ENCODE measurements around the gene ARNT2.
A peak's percentile ranks its signal among the peaks of the same experiment; 100 is the strongest.

The ARNT2 gene

DNA sequence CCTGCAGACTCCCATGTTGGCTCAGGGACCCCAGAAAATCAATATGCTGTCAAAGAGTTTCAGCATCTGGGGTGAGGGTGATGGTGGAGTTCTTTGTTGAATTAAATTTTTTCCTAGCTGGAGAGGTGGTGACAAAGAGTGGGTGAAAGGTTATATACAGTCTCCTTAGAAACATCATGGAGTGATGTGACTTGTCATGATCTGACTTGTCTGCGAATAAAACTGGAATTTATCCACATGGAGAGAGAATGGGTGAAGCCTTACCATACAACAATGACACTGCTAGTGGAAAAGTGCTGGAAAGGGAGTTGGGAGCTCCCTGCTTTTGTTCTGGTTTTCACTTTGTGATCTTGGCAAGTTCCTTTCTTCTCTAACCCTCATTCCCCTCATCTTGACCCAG, 75.0 kb downstream of the ARNT2 start:
- Histone ChIP-seq H2BK15ac (ENCODE audit: low read depth, poor library complexity, severe bottlenecking) (no peak overlapping the region), H3K4me3 (ENCODE audit: insufficient read depth in 1 of 2, low read depth in 1 of 2, low read length in 2 of 2) (no peak overlapping the region), H3K14ac (ENCODE audit: low read length in 2 of 2) (no peak overlapping the region), H3K9me3 (ENCODE audit: control insufficient read depth, low read length) (peaks cover 13% of the 10 kb centered on the region), H3K36me3 (ENCODE audit: control insufficient read depth in 1 of 2, insufficient read depth in 2 of 2, low read depth in 1 of 2, low read length in 2 of 2) (peaks cover 0 to 8% of the 10 kb centered on the region in 2 experiments), H3K9ac (ENCODE audit: low read length) (no peak overlapping the region), H2BK5ac (ENCODE audit: low read depth, low read length, poor library complexity, severe bottlenecking) (no peak overlapping the region), H3K27me3 (ENCODE audit: control insufficient read depth in 1 of 2, insufficient read depth in 1 of 2, low read length in 2 of 2) (no peaks in the 10 kb centered on the region), H2AK5ac (ENCODE audit: low read length, severe bottlenecking) (peak overlapping the region; percentile 97), H3K27ac (ENCODE audit: low read length, poor library complexity, severe bottlenecking) (no peak overlapping the region), H3K4me1 (ENCODE audit: control insufficient read depth, insufficient read depth, low read depth, low read length) (peaks cover 37% of the 10 kb centered on the region), H4K91ac (ENCODE audit: low read length) (no peak overlapping the region), H2AFZ (ENCODE audit: low read depth, low read length) (no peak overlapping the region), H4K8ac (ENCODE audit: low read length) (no peak overlapping the region), H3K18ac (ENCODE audit: low read depth in 1 of 2, low read length in 2 of 2) (no peak overlapping the region), H3K4ac (ENCODE audit: low read depth in 1 of 2, low read length in 2 of 2) (peak overlapping the region in 1 of 2 experiments; percentile 35), H3K79me1 (replicated peaks; ENCODE audit: low read length, poor library complexity, severe bottlenecking) (peaks cover 11% of the 10 kb centered on the region), H3K23ac (ENCODE audit: low read length in 2 of 2) (no peak overlapping the region), H2BK120ac (ENCODE audit: low read depth, low read length) (no peak overlapping the region), H2BK12ac (ENCODE audit: low read length in 2 of 2) (no peak overlapping the region), H3K4me2 (ENCODE audit: low read length, poor library complexity, severe bottlenecking) (no peak overlapping the region)
- no peak for DNase-seq
- no CpG with 5 or more reads among the region's 1 CpG for WGBS

DNA sequence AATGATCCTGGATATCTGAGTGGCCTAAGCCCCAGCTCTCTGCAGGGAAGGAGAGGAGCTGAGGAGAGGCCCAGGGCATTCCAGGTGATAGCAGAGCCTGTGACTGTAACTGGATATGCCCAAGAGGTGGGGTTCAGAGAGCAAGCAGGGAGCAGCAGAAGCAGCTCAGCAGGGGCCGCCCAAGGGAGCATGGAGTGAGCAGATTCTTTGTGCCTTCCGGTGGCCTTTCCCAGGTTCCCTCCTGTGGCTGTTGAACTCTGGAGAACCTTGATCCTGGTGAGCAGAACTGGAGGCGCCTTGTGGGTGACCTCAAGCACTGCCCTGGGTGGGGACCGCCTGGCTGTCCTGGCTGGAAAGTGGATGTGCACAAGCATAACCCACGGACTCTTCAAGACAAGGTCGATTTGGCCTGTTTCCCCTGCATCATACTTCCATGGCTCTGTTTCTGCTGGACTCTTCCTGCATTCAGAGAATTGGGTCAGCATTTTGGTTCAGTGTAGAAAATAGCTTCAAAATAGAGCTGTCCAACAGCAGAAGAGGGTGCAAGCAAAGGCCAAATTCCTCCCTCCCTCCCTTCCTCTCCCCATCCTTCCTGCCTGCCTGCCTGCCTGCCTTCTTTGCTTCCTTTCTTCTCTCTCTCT, 76.1 kb downstream of the ARNT2 start:
- Histone ChIP-seq H4K8ac (ENCODE audit: low read length) (no peak overlapping the region), H3K9me3 (ENCODE audit: control insufficient read depth, low read length) (peaks cover 13% of the 10 kb centered on the region), H4K91ac (ENCODE audit: low read length) (peak overlapping the region; percentile 94), H3K27me3 (ENCODE audit: control insufficient read depth in 1 of 2, insufficient read depth in 1 of 2, low read length in 2 of 2) (no peaks in the 10 kb centered on the region), H3K4me3 (ENCODE audit: insufficient read depth in 1 of 2, low read depth in 1 of 2, low read length in 2 of 2) (no peak overlapping the region), H2AK5ac (ENCODE audit: low read length, severe bottlenecking) (peak overlapping the region; percentile 97), H2BK5ac (ENCODE audit: low read depth, low read length, poor library complexity, severe bottlenecking) (no peak overlapping the region), H3K27ac (ENCODE audit: low read length, poor library complexity, severe bottlenecking) (peak overlapping the region; percentile 94), H3K4me1 (ENCODE audit: control insufficient read depth, insufficient read depth, low read depth, low read length) (peaks cover 39% of the 10 kb centered on the region), H2BK120ac (ENCODE audit: low read depth, low read length) (peak overlapping the region; percentile 42), H3K9ac (ENCODE audit: low read length) (peak overlapping the region; percentile 74), H2BK15ac (ENCODE audit: low read depth, poor library complexity, severe bottlenecking) (peak overlapping the region; percentile 52), H3K79me1 (replicated peaks; ENCODE audit: low read length, poor library complexity, severe bottlenecking) (peaks cover 11% of the 10 kb centered on the region), H2BK12ac (ENCODE audit: low read length in 2 of 2) (peak overlapping the region; percentile 32 to 71), H3K36me3 (ENCODE audit: control insufficient read depth in 1 of 2, insufficient read depth in 2 of 2, low read depth in 1 of 2, low read length in 2 of 2) (peaks cover 0 to 8% of the 10 kb centered on the region in 2 experiments), H2AFZ (ENCODE audit: low read depth, low read length) (no peak overlapping the region), H3K18ac (ENCODE audit: low read depth in 1 of 2, low read length in 2 of 2) (peak overlapping the region; percentile 70 to 72), H3K23ac (ENCODE audit: low read length in 2 of 2) (no peak overlapping the region), H3K14ac (ENCODE audit: low read length in 2 of 2) (no peak overlapping the region), H3K4ac (ENCODE audit: low read depth in 1 of 2, low read length in 2 of 2) (peak overlapping the region; percentile 1 to 51), H3K4me2 (ENCODE audit: low read length, poor library complexity, severe bottlenecking) (no peak overlapping the region)
- DNase-seq = no peak
- WGBS = 73% methylated on average over 6 of the region's 6 CpGs

DNA sequence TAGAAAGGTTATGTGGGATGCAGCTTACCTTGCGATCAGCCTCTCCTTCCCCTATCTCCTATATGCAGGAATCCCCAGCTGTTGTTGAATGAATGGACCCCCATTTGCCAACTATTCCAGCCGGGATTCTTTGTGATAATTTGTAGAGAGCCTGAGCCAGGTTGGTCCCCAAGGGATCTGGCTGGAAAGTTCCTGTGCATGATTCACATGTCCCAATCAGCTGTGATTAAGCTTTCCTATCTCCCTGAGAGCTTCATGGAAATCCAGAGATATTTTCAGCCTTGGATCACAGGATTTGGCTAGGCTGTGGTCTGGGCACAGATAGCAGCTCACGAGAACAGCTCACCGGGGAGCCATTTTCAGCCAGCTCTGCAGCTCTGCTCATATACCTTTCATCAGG, 76.7 kb downstream of the ARNT2 start:
- Histone ChIP-seq H3K36me3 (ENCODE audit: control insufficient read depth in 1 of 2, insufficient read depth in 2 of 2, low read depth in 1 of 2, low read length in 2 of 2) (peaks cover 0 to 8% of the 10 kb centered on the region in 2 experiments), H3K4me1 (ENCODE audit: control insufficient read depth, insufficient read depth, low read depth, low read length) (peaks cover 44% of the 10 kb centered on the region), H2BK12ac (ENCODE audit: low read length in 2 of 2) (no peak overlapping the region), H3K4me2 (ENCODE audit: low read length, poor library complexity, severe bottlenecking) (peak overlapping the region; percentile 14), H3K18ac (ENCODE audit: low read depth in 1 of 2, low read length in 2 of 2) (peak overlapping the region in 1 of 2 experiments; percentile 67), H2BK120ac (ENCODE audit: low read depth, low read length) (peak overlapping the region; percentile 42), H3K27me3 (ENCODE audit: control insufficient read depth in 1 of 2, insufficient read depth in 1 of 2, low read length in 2 of 2) (no peaks in the 10 kb centered on the region), H3K4me3 (ENCODE audit: insufficient read depth in 1 of 2, low read depth in 1 of 2, low read length in 2 of 2) (no peak overlapping the region), H3K4ac (ENCODE audit: low read depth in 1 of 2, low read length in 2 of 2) (no peak overlapping the region), H3K9ac (ENCODE audit: low read length) (peak overlapping the region; percentile 74), H3K9me3 (ENCODE audit: control insufficient read depth, low read length) (peaks cover 8% of the 10 kb centered on the region), H3K79me1 (replicated peaks; ENCODE audit: low read length, poor library complexity, severe bottlenecking) (peaks cover 11% of the 10 kb centered on the region), H3K14ac (ENCODE audit: low read length in 2 of 2) (no peak overlapping the region), H2BK15ac (ENCODE audit: low read depth, poor library complexity, severe bottlenecking) (no peak overlapping the region), H3K27ac (ENCODE audit: low read length, poor library complexity, severe bottlenecking) (peak overlapping the region; percentile 94), H2AK5ac (ENCODE audit: low read length, severe bottlenecking) (no peak overlapping the region), H2BK5ac (ENCODE audit: low read depth, low read length, poor library complexity, severe bottlenecking) (no peak overlapping the region), H4K8ac (ENCODE audit: low read length) (peak overlapping the region; percentile 55), H2AFZ (ENCODE audit: low read depth, low read length) (no peak overlapping the region), H3K23ac (ENCODE audit: low read length in 2 of 2) (no peak overlapping the region), H4K91ac (ENCODE audit: low read length) (no peak overlapping the region)
- WGBS = 2% methylated on average over 3 of the region's 4 CpGs
- DNase-seq = peak; percentile 90

DNA sequence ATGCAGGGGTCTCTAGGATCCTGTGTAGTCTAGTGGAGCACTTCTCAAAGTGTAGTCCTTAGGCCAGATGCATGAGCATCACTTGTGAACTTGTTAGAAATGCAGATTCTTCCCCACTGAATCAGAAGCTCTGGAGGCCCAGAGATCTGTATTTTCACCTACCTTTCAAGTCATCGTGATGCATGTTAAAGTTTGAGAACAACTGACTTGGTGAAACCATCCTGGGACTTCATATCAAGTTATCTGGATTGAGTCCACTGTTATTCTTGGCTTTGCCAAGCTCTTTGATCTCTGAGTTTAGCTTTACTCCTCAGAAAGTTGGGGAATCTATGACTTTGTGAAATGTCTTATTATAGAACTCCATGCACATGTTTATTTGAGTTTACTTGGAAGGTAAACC, 78.5 kb downstream of the ARNT2 start:
- no peak overlapping the region for H3K9ac ChIP-seq (ENCODE audit: low read length)
- H4K8ac ChIP-seq (ENCODE audit: low read length) = no peak overlapping the region
- no peak overlapping the region for H2BK120ac ChIP-seq (ENCODE audit: low read depth, low read length)
- no peak for DNase-seq
- H3K14ac ChIP-seq (ENCODE audit: low read length in 2 of 2) = no peak overlapping the region
- H3K79me1 ChIP-seq (replicated peaks; ENCODE audit: low read length, poor library complexity, severe bottlenecking) = peaks cover 17% of the 10 kb centered on the region
- H2BK12ac ChIP-seq (ENCODE audit: low read length in 2 of 2) = no peak overlapping the region
- H3K4ac ChIP-seq (ENCODE audit: low read depth in 1 of 2, low read length in 2 of 2) = no peak overlapping the region
- no peaks in the 10 kb centered on the region for H3K9me3 ChIP-seq (ENCODE audit: control insufficient read depth, low read length)
- peak overlapping the region; percentile 88 for H2AK5ac ChIP-seq (ENCODE audit: low read length, severe bottlenecking)
- no peak overlapping the region for H3K4me3 ChIP-seq (ENCODE audit: insufficient read depth in 1 of 2, low read depth in 1 of 2, low read length in 2 of 2)
- H3K23ac ChIP-seq (ENCODE audit: low read length in 2 of 2) = no peak overlapping the region
- H3K27ac ChIP-seq (ENCODE audit: low read length, poor library complexity, severe bottlenecking) = no peak overlapping the region
- 93% methylated on average over 1 of the region's 1 CpG for WGBS
- H3K4me1 ChIP-seq (ENCODE audit: control insufficient read depth, insufficient read depth, low read depth, low read length) = peaks cover 46% of the 10 kb centered on the region
- H3K27me3 ChIP-seq (ENCODE audit: control insufficient read depth in 1 of 2, insufficient read depth in 1 of 2, low read length in 2 of 2) = no peaks in the 10 kb centered on the region
- no peak overlapping the region for H4K91ac ChIP-seq (ENCODE audit: low read length)
- peaks cover 0 to 14% of the 10 kb centered on the region in 2 experiments for H3K36me3 ChIP-seq (ENCODE audit: control insufficient read depth in 1 of 2, insufficient read depth in 2 of 2, low read depth in 1 of 2, low read length in 2 of 2)
- H3K4me2 ChIP-seq (ENCODE audit: low read length, poor library complexity, severe bottlenecking) = no peak overlapping the region
- H2AFZ ChIP-seq (ENCODE audit: low read depth, low read length) = no peak overlapping the region
- no peak overlapping the region for H2BK15ac ChIP-seq (ENCODE audit: low read depth, poor library complexity, severe bottlenecking)
- no peak overlapping the region for H2BK5ac ChIP-seq (ENCODE audit: low read depth, low read length, poor library complexity, severe bottlenecking)
- peak overlapping the region in 1 of 2 experiments; percentile 33 for H3K18ac ChIP-seq (ENCODE audit: low read depth in 1 of 2, low read length in 2 of 2)

All from mesenchymal stem cell (in vitro differentiated cells and primary cell).